CD4-positive, alpha-beta T cell treated with Interleukin-12 subunit alpha and Interleukin-12 subunit beta, for 1 hour (primary cell): ENCODE results near the gene ACOT13.
"Not testable (repeated sequence)": the region's sequence is repeated elsewhere in the genome, so short reads cannot be mapped to it uniquely, and the experiment has no call there.

Source experiments
- DNase-seq: peaks from one replicate; pipeline ENCODE4 v3.0.0-alpha.2; 2020

The ACOT13 gene

DNA sequence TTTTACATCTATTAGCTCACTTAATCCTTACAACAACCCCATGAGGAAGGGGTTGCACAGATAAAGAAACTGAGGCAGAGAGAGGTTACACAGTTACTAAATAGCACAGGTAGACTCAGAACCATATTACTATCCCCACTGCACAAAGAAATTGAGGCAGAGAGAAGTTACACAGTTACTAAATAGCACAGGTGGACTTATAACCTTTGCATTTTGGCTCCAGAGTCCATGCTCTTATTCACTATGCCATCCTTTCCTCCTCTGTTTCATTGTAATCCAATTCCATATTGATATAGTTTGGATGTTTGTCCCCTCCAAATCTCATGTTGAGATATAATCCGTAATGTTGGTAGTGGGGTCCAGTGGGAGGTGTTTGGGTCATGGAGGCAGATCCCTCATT, 3.7 kb upstream of the ACOT13 start:
- DNase-seq = no peak

DNA sequence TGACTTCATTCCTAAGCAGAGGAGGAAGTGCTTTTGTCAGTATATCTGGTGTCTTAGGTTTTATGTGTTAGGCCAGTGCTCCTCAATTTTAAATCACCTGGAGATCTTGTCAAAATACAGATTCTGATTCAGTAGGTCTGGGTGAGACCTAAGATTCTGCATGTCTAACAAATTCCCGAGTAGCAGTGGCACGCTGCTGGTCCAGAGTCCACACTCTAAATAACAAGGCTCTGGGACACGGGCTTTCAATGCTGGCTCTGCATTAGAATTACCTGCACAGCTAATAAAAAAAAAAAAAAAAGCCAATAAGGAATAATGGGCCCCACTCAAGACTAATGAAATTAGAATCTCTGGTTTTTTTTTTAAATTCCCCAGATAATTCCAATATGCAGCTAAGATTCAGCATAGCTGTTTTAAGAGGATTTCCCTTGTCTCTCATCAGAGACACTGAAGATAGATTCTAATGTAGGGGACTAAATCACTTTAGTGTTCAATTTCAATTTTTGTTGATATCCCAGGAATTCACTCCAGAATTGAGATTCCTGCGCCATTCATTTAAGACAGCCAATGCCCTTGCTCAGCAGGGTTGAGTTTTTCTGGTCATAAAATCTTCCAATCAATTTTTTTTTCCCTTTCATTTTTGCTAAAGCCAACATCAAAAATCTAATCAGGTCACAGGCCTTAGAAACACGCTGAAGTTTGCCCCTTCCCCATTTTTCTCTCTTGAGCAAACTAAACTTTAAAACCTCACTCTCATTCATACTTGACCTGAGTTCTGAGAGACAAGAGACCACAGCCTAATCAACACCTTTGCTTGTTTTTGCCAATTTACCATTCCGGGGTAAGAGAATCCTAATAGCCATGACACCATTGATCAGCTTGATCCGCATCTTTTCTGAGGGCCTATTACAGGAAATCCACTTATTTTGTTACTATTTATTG, 2.6 kb upstream of the ACOT13 start:
- DNase-seq = no peak

DNA sequence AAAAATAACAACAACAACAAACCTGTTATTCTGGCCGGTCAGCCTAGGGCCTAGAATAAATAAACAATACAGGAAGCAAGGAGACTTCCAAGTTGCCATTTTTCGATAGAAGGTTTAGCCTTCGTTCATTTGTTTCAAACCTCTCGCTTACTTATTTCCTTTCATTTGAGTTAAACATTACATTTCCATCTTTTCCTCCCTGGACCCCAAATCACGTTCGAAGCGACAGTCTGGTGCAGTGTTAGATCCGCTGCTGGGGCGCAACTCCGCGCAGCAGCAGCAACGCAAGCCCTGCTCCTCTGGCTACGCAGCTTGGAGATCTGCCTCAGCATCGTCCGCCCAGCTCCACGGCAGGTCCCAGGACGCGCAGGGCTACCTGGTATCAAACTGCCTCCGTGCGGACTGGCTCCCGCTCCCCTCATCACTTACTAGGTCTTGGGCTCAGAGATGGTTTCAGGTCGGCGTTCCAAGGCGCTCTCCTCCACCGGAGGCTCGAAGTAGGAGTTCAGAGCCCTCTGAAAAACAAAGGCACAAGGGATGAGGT, 708 bp upstream of the ACOT13 start:
- DNase-seq = no peak

- DNase-seq = no peak
Measured at GRCh38 chr6:24667378-24667803, 514 bp downstream of the ACOT13 start.

- not testable (repeated sequence) for DNase-seq
Measured at GRCh38 chr6:24668066-24668996, 1.5 kb downstream of the ACOT13 start.

GRCh38 chr6:24668997-24669361, 2.1 kb downstream of the ACOT13 start:
- DNase-seq = no peak

GRCh38 chr6:24670492-24670891, 3.6 kb downstream of the ACOT13 start:
- not testable (repeated sequence) for DNase-seq

DNA sequence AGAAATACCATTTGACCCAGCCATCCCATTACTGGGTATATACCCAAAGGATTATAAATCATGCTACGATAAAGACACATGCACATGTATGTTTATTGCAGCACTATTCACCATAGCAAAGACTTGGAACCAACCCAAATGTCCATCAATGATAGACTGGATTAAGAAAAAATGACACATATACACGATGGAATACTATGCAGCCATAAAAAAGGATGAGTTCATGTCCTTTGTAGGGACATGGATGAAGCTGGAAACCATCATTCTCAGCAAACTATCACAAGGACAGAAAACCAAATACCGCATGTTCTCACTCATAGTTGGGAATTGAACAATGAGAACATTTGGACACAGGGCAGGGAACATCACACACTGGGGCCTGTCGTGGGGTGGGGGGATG, 4.2 kb downstream of the ACOT13 start:
- not testable (repeated sequence) for DNase-seq

DNA sequence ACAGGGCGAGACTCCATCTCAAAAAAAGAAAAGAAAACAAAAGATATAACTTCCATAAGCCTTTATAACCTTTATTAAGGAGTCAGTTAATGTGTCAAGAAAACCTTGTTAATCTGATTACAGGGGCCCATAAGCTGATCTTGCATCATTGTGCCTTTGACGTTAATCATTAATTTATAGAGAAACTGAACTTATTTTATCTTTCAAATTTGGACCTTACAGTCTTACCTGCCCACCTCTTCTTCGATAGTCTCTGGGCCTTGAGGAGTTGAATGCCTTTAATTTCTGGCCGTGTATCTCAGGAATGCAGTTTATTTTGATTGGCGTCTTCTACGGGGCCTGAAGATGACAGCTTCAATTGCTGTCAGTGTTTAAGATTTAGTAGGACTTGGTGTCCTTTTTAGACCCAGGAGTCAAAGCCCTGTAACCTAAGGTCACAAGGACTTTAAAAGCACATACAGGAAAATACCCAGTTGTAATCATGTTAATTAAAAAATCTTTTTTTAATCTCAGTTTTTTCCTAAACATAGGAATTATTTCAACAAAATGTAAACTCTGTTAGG, 5.8 kb downstream of the ACOT13 start:
- DNase-seq = no peak

DNA sequence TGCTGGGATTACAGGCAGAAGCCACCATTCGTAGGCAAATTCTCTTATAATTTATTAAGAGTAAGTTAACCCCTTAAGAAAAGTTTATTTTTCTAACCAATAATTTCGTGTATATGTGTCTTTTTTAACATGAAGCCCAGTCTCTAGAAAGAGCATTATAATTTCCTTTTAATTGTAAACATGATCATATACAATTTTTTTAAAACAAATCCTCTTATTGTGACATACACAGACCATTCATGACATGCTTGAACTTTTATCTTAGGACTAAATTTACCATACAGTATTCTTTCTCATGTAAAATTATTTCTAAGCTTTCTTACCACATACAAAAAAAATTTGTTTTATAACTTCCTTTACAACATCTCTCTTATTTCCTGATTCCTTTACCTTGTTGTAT, 6.7 kb downstream of the ACOT13 start:
- no peak for DNase-seq

GRCh38 chr6:24678792-24679352, 12.0 kb downstream of the ACOT13 start:
- not testable (repeated sequence) for DNase-seq

DNA sequence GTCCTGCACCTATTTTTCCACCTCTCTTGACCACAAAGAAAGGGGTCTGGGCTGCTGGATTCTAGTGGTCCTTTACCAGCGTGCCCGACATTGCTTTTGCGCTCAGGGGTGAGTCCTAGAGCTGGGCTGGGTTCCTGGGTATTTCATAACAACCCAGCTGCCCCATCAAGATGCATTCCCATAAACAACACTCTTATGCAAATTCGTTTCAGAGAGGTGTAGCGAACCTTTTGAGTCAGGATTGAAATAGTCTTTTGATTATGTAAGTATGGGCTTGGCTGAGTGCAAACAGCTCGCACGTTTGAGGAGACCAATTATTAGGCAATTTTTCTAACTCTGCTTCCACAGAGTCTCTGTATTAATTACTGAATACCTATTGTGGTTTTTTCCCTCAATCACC, 13.7 kb downstream of the ACOT13 start:
- DNase-seq = no peak

DNA sequence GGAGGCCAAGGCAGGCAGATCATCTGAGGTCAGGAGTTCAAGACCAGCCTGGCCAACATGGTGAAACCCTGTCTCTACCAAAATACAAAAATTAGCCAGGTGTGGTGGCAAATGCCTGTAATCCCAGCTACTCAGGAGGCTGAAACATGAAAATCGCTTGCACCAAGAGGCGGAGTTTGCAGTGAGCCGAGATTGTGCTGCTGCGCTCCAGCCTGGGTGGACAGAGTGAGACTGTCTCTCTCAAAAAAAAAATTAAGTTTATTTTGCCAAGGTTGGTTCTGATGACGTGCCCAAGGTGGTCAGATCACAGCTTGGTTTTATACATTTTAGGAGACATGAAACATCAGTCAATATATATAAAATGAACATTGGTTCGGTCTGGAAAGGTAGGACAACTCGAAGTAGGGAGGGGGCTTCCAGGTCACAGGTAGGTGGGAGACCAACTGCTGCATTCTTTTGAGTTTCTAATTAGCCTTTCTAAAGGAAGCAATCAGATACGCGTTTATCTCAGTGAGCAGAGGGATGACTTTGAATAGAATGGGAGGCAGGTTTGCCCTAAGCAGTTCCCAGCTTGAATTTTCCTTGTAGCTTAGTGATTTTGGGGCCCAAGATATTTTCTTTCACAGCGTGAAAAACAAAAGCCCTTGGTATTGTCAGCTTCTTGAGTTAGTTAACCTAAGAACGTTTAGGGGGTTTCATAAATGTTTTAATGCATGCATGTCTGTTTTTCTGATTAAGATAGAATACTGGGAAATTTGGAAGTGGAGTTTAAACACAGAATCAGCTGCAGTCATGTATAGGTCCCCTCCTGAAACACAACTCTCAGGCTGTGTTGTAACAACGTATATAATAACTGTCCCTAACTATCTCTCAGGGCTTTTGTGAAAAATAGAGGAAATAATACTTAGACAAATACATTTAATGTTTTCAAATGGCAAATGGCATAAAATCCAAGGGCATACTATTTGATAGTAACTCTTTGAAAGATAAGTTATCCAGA, 16.7 kb downstream of the ACOT13 start:
- no peak for DNase-seq

- DNase-seq = no peak
Measured at GRCh38 chr6:24686408-24686807, 19.5 kb downstream of the ACOT13 start.

- DNase-seq = no peak
Measured at GRCh38 chr6:24686946-24687345, 20.1 kb downstream of the ACOT13 start.

DNA sequence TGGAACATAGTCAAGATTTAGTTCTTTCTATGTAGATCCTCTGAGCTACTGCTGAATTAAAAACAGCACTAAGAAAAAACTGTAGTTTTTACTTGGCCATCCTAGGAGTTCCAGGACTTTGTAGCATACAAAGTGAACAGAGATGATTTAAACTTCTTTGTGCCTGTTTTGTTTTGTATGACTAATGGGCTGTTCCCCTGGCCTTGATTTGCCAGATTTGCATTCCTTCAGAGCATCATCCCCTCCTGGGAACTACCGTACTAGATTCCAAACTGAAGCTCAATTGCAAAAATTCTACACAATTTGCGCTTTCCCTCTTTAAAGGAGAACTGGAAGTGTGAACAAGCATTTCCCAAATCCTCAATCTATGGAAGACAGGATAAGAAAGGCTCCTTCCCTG, 23.1 kb downstream of the ACOT13 start:
- DNase-seq = no peak

DNA sequence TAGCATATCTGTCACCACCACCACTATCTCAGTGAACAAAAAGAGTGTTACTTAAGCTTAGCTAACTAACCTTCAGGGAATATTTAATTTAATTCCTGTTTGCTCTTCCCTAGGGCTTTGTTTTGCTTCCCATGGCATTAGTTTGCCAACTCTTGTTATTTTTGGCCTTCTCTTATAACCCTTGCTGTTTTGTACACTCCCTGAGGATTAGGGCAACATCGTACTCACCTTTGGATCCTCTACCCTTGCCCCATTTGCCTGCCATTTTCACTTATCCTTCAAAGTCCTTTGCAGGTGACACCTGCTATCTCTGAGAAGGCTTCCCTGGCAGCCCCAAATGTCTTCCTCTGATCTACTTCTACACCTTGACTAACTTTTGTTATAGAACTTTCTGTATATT, 23.7 kb downstream of the ACOT13 start:
- no peak for DNase-seq

- no peak for DNase-seq
Measured at GRCh38 chr6:24691550-24691949, 24.7 kb downstream of the ACOT13 start.

DNA sequence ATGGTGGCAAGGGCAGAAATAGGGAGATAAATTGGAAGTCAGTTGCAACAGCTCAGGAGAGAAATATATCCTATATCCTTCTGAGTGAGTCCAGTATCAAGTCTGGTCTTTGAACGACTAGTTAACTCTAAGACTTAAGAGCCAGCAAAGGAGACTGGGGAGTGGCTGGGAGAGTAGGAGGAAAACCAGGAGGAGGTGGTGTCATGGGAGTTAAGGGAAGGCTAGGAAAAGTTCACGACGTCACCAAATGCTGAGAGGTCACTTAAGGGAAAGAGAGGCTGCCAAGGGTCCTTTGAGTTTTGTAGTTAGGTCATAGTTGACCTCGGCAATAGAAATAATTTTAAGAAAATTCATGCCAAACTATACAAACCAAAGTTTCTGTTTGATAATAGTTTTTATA, 25.1 kb downstream of the ACOT13 start:
- no peak for DNase-seq

- DNase-seq = no peak
Measured at GRCh38 chr6:24692415-24692814, 25.5 kb downstream of the ACOT13 start.

DNA sequence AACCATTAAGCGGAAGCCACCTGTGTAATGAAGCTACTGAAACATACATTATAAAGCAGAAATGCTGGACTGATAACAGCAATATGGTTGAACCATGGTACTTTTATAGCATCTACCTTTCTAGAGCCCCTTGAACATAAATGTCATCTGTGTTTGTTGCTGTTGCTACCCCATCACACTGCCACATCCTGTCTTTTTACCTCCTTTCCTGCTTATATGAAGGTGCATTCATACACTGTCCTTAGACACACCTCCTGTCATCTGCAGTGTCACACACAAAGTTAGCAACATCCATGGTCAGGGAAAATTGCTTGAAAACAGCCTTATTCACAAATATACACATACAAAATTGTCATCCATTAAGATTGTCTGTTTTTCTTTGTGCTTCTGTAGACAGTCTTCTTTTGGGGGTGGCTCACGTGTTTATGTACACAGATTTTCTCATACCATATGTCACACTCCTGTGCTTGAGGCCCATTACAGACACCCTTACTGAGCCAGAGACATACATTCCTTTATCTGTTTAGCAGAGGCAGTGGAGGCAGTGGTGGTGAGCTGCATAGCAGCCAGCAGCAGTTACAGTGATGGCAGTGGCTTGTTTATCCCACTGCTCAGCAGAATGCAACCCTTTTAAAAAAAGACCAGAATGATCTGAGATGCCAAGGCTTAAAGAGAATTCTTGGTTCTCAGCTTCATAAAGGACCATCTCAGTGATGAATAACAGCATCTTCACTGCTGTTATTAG, 26.1 kb downstream of the ACOT13 start:
- DNase-seq = no peak
